Mononuclear cell (primary cell): Measurements from ENCODE around the gene RPRD1B. TPM values are rescaled to one million over a fixed set of nuclear protein-coding genes. Genes with fewer than 3 reads are reported as not detected.

ENCODE experiments used
- H3K27me3 ChIP-seq: 2 replicates; pipeline ENCODE4 v1.6.0; 2011; ENCODE audit warnings: low read length, control low read depth; ENCODE audit not compliant: insufficient read depth
- H3K4me1 ChIP-seq: 2 replicates; pipeline ENCODE4 v1.5.1; 2011; ENCODE audit warnings: mild to moderate bottlenecking, low read length, control low read depth; ENCODE audit not compliant: insufficient read depth
- H3K4me3 ChIP-seq: 2 replicates; pipeline ENCODE4 v1.5.1; 2011; ENCODE audit warnings: mild to moderate bottlenecking, low read length, moderate library complexity
- H3K9me3 ChIP-seq: 2 replicates; pipeline ENCODE4 v1.5.1; 2011; ENCODE audit warnings: low read depth, mild to moderate bottlenecking, control low read depth, low read length
- total RNA-seq: library from RNA; depleted of rRNA; stranded (reverse); fragments of >200 nt; gene quantifications from one replicate; pipeline ENCODE4 v1.2.3, GENCODE V29; 2012

Gene RPRD1B
- total RNA-seq, 1 donor, result 69.2 TPM

GRCh38 chr20:38141204-38141888, 107.8 kb downstream of the RPRD1B start:
- H3K4me3 ChIP-seq, result no peak overlapping the region
- no peaks in the 10 kb centered on the region for H3K27me3 ChIP-seq
- H3K9me3 ChIP-seq, result no peaks in the 10 kb centered on the region
- peaks cover 29% of the 10 kb centered on the region for H3K4me1 ChIP-seq

Other genes starting within 250 kb of the RPRD1B start
- gene VSTM2L, start 130.6 kb upstream of the RPRD1B start, total RNA-seq, result not detected
- 14.3 TPM for gene TTI1, start 290 bp upstream of the RPRD1B start, total RNA-seq
- 0.73 TPM for gene TGM2, start 131.5 kb downstream of the RPRD1B start, total RNA-seq
- gene KIAA1755, start 227.0 kb downstream of the RPRD1B start, total RNA-seq, result 0.10 TPM